Measurements from ENCODE around the gene CHL1.
"Not testable (repeated sequence)": the region's sequence is repeated elsewhere in the genome, so short reads cannot be mapped to it uniquely, and the experiment has no call there.

Gene CHL1

GRCh38 chr3:330494-331115, 134.0 kb downstream of the CHL1 start:
- DNase-seq (ENCODE audit: extremely low read depth in 1 of 2, low read depth in 1 of 2), result no peak

- no peak for DNase-seq (ENCODE audit: extremely low read depth in 1 of 2, low read depth in 1 of 2)
These were observed 135.3 kb downstream of the CHL1 start for GRCh38 chr3:331881-332280.

- DNase-seq (ENCODE audit: extremely low read depth in 1 of 2, low read depth in 1 of 2), result no peak
These were observed 136.1 kb downstream of the CHL1 start for GRCh38 chr3:332701-333100.

- no peak for DNase-seq (ENCODE audit: extremely low read depth in 1 of 2, low read depth in 1 of 2)
These were observed 138.7 kb downstream of the CHL1 start for GRCh38 chr3:335240-335639.

GRCh38 chr3:339351-339750, 142.8 kb downstream of the CHL1 start:
- no peak for DNase-seq (ENCODE audit: extremely low read depth in 1 of 2, low read depth in 1 of 2)

GRCh38 chr3:341998-342397, 145.4 kb downstream of the CHL1 start:
- no peak for DNase-seq (ENCODE audit: extremely low read depth in 1 of 2, low read depth in 1 of 2)

GRCh38 chr3:346186-346585, 149.6 kb downstream of the CHL1 start:
- DNase-seq (ENCODE audit: extremely low read depth in 1 of 2, low read depth in 1 of 2), result no peak

- DNase-seq (ENCODE audit: extremely low read depth in 1 of 2, low read depth in 1 of 2), result no peak
These were observed 151.0 kb downstream of the CHL1 start for GRCh38 chr3:347581-347980.

- no peak for DNase-seq (ENCODE audit: extremely low read depth in 1 of 2, low read depth in 1 of 2)
These were observed 154.4 kb downstream of the CHL1 start for GRCh38 chr3:350871-351371.

GRCh38 chr3:352599-352998, 156.0 kb downstream of the CHL1 start:
- DNase-seq (ENCODE audit: extremely low read depth in 1 of 2, low read depth in 1 of 2), result no peak

GRCh38 chr3:353191-353739, 156.7 kb downstream of the CHL1 start:
- no peak for DNase-seq (ENCODE audit: extremely low read depth in 1 of 2, low read depth in 1 of 2)

- no peak for DNase-seq (ENCODE audit: extremely low read depth in 1 of 2, low read depth in 1 of 2)
These were observed 157.9 kb downstream of the CHL1 start for GRCh38 chr3:354432-354831.

GRCh38 chr3:355622-356021, 159.1 kb downstream of the CHL1 start:
- DNase-seq (ENCODE audit: extremely low read depth in 1 of 2, low read depth in 1 of 2), result no peak

- DNase-seq (ENCODE audit: extremely low read depth in 1 of 2, low read depth in 1 of 2), result no peak
These were observed 160.4 kb downstream of the CHL1 start for GRCh38 chr3:356952-357351.

GRCh38 chr3:359672-360071, 163.1 kb downstream of the CHL1 start:
- DNase-seq (ENCODE audit: extremely low read depth in 1 of 2, low read depth in 1 of 2), result no peak

GRCh38 chr3:362681-363338, 166.2 kb downstream of the CHL1 start:
- no peak for DNase-seq (ENCODE audit: extremely low read depth in 1 of 2, low read depth in 1 of 2)

GRCh38 chr3:364287-364686, 167.7 kb downstream of the CHL1 start:
- no peak for DNase-seq (ENCODE audit: extremely low read depth in 1 of 2, low read depth in 1 of 2)

GRCh38 chr3:365268-365667, 168.7 kb downstream of the CHL1 start:
- no peak for DNase-seq (ENCODE audit: extremely low read depth in 1 of 2, low read depth in 1 of 2)

GRCh38 chr3:366253-366652, 169.7 kb downstream of the CHL1 start:
- DNase-seq (ENCODE audit: extremely low read depth in 1 of 2, low read depth in 1 of 2), result not testable (repeated sequence)

- no peak for DNase-seq (ENCODE audit: extremely low read depth in 1 of 2, low read depth in 1 of 2)
These were observed 176.7 kb downstream of the CHL1 start for GRCh38 chr3:373193-373779.

GRCh38 chr3:374459-374858, 177.9 kb downstream of the CHL1 start:
- no peak for DNase-seq (ENCODE audit: extremely low read depth in 1 of 2, low read depth in 1 of 2)

- no peak for DNase-seq (ENCODE audit: extremely low read depth in 1 of 2, low read depth in 1 of 2)
These were observed 180.6 kb downstream of the CHL1 start for GRCh38 chr3:377158-377561.
